GM12878 (cell line): Measurements from ENCODE around the gene MYO1D. TPM values are rescaled to one million over a fixed set of nuclear protein-coding genes. Genes with fewer than 3 reads are reported as not detected.

Experiments used
- ATAC-seq: fragments of 200-7000 bp; cut with Tn5 transposase; 3 replicates; pipeline ENCODE4 v1.9.1; 2020; ENCODE audit warnings: mild to moderate bottlenecking, moderate library complexity
- BruUV-seq: library from RNA; stranded (reverse); fragments of 400-500 nt; replicated peaks from 2 replicates; lab custom pipeline; 2021; lab: Mats Ljungman, UMichigan
- CTCF ChIA-PET: fragments of 300-600 bp; sonication (Branson Sonifier 250); formaldehyde crosslinking; extraction: SDS; loops from one replicate; lab custom pipeline; 2021; ENCODE audit warnings: inconsistent platforms; lab: Yijun Ruan, JAX
- POLR2A ChIA-PET: fragments of 350-600 bp; formaldehyde crosslinking; extraction: SDS; loops from one replicate; lab custom pipeline; 2021; ENCODE audit warnings: inconsistent platforms; lab: Charles Lee
- RAD21 ChIA-PET: fragments of 300-600 bp; sonication (Branson Sonifier 250); formaldehyde crosslinking; loops from one replicate; lab custom pipeline; 2023; ENCODE audit warnings: antibody characterized with exemption; ENCODE audit not compliant: unreplicated experiment; lab: Charles Lee
- SMC1A ChIA-PET: fragments of 300-600 bp; sonication (Branson Sonifier 250); formaldehyde crosslinking; loops from one replicate; lab custom pipeline; 2023; ENCODE audit not compliant: unreplicated experiment, uncharacterized antibody; lab: Charles Lee
- DNase-seq: peaks from one replicate; pipeline ENCODE4 v3.0.0-alpha.2; 2011; ENCODE audit warnings: low read depth, low spot score
- FAIRE-seq: peaks from 3 replicates; lab custom pipeline; 2011; peaks lifted over from hg19 to GRCh38; lab: Jason Lieb, UNC
- H2AFZ ChIP-seq: 2 replicates; pipeline ENCODE4 v1.6.0; 2011; ENCODE audit warnings: low read depth, low read length, control low read depth; ENCODE audit not compliant: control insufficient read depth
- H3K27ac ChIP-seq: 2 replicates; pipeline ENCODE4 v1.5.1; 2011; ENCODE audit warnings: control low read depth; ENCODE audit not compliant: control insufficient read depth, insufficient read depth
- H3K27me3 ChIP-seq, 2 experiments: replicated peaks in 1 of 2; 2 replicates each; pipeline versions ENCODE4 v1.6.0 to v1.6.1; 2011; ENCODE audit warnings: low read length in 1 of 2; ENCODE audit not compliant: control insufficient read depth in 2 of 2, insufficient read depth in 2 of 2
- H3K36me3 ChIP-seq, 2 experiments: 2 replicates each; pipeline ENCODE4 v1.5.1; 2011; ENCODE audit warnings: low read length in 1 of 2; ENCODE audit not compliant: control insufficient read depth in 2 of 2, insufficient read depth in 2 of 2
- H3K4me1 ChIP-seq: 2 replicates; pipeline ENCODE4 v1.6.1; 2011; ENCODE audit warnings: mild to moderate bottlenecking, low read length, moderate library complexity, mixed read lengths; ENCODE audit not compliant: control insufficient read depth, insufficient read depth
- H3K4me2 ChIP-seq: 2 replicates; pipeline ENCODE4 v1.6.0; 2011; ENCODE audit warnings: control low read depth; ENCODE audit not compliant: control insufficient read depth, insufficient read depth
- H3K4me3 ChIP-seq: fragments of 200-600 bp; sonication (generic); 2 replicates; pipeline ENCODE4 v1.5.1; 2016
- H3K79me2 ChIP-seq: 2 replicates; pipeline ENCODE4 v1.6.0; 2011; ENCODE audit warnings: low read length; ENCODE audit not compliant: control insufficient read depth, insufficient read depth
- H3K9ac ChIP-seq: 2 replicates; pipeline ENCODE4 v1.8.0; 2011; ENCODE audit warnings: low read length, control low read depth, mixed read lengths; ENCODE audit not compliant: control insufficient read depth, insufficient read depth
- H3K9me3 ChIP-seq: replicated peaks from 3 replicates; pipeline ENCODE4 v1.5.1; 2011; ENCODE audit warnings: mild to moderate bottlenecking, low read length; ENCODE audit not compliant: control insufficient read depth, insufficient read depth
- H4K20me1 ChIP-seq: 2 replicates; pipeline ENCODE4 v1.6.0; 2011; ENCODE audit not compliant: control insufficient read depth, insufficient read depth
- ATF3 ChIP-seq: IDR thresholded peaks from 2 replicates; pipeline ENCODE4 v1.6.1; 2011; ENCODE audit warnings: low read depth, mild to moderate bottlenecking, low read length, moderate library complexity, borderline replicate concordance; ENCODE audit errors: extremely low read depth
- CBX3 ChIP-seq: fragments of 200-600 bp; sonication (generic); IDR thresholded peaks from 2 replicates; pipeline ENCODE4 v1.6.1; 2016; ENCODE audit warnings: low read depth, borderline replicate concordance
- EED ChIP-seq: sonication (generic); IDR thresholded peaks from 2 replicates; pipeline ENCODE4 v1.6.1; 2016; ENCODE audit warnings: antibody characterized with exemption, low read depth
- NKRF ChIP-seq: fragments of 450-650 bp; conservative IDR thresholded peaks from 2 replicates; pipeline ENCODE4 v1.6.1; 2017; ENCODE audit warnings: mild to moderate bottlenecking, moderate library complexity
- POLR2A ChIP-seq: IDR thresholded peaks from 2 replicates; pipeline ENCODE4 v1.6.1; 2011; ENCODE audit warnings: low read depth, mild to moderate bottlenecking, low read length
- RAD21 ChIP-seq: IDR thresholded peaks from 2 replicates; pipeline ENCODE4 v1.6.1; 2011; ENCODE audit warnings: mild to moderate bottlenecking, low read depth, low read length, moderate library complexity; ENCODE audit not compliant: insufficient read depth
- RB1 ChIP-seq: fragments of 450-650 bp; formaldehyde crosslinking; IDR thresholded peaks from 2 replicates; pipeline ENCODE4 v1.6.1; 2017; ENCODE audit warnings: mild to moderate bottlenecking, borderline replicate concordance
- TAF1 ChIP-seq: IDR thresholded peaks from 2 replicates; pipeline ENCODE4 v1.6.1; 2011; ENCODE audit warnings: mild to moderate bottlenecking, low read depth, low read length, borderline replicate concordance
- ZBTB33 ChIP-seq: fragments of 450-650 bp; IDR thresholded peaks from 2 replicates; pipeline ENCODE4 v1.6.1; 2017; ENCODE audit warnings: mild to moderate bottlenecking
- ZNF592 ChIP-seq: fragments of 450-650 bp; IDR thresholded peaks from 2 replicates; pipeline ENCODE4 v1.6.1; 2017; ENCODE audit warnings: mild to moderate bottlenecking, moderate library complexity
- WGBS: methylation state at CpG from one replicate; pipeline ENCODE4 v1.1.6; 2016; ENCODE audit warnings: low lambda C conversion rate; ENCODE audit not compliant: insufficient replicate concordance, insufficient coverage; ENCODE audit errors: missing lambda C conversion rate; 5-methylcytosine and 5-hydroxymethylcytosine counted together
- in situ Hi-C: fragments of 300-500 bp; cut with MboI; formaldehyde crosslinking; loops from 9 replicates; pipeline ENCODE4 v1.14.3; 2018; ENCODE audit warnings: mixed read lengths
- intact Hi-C: fragments of 100-400 bp; cut with micrococcal nuclease; formaldehyde crosslinking; loops from one replicate; pipeline ENCODE4 v1.14.2; 2022; ENCODE audit not compliant: unreplicated experiment
- polyA plus RNA-seq, 11 experiments: library from polyadenylated mRNA; depleted of rRNA in 4 of 11; unstranded in 6 of 11; stranded (reverse) in 5 of 11; fragments of >200 nt; fragmentation: Nextera tagmentation in 4 of 11; fragmentation: Illumina TruSeq in 1 of 11; extraction: Ambion mirVana in 4 of 11; extraction: Trizol in 1 of 11; gene quantifications; 1 replicate in 1 of 11; 2 replicates in 10 of 11; pipeline versions ENCODE4 v1.2.1 to v1.2.3, GENCODE V29; 2011 to 2016; ENCODE audit warnings: inconsistent platforms in 2 of 11, missing spikeins in 2 of 11, low read depth in 1 of 11
- total RNA-seq, 4 experiments: library from RNA; depleted of rRNA in 3 of 4; stranded (reverse); fragments of >200 nt in 3 of 4; fragmentation: Illumina TruSeq in 1 of 4; extraction: Trizol in 1 of 4; gene quantifications; 2 replicates each; pipeline versions ENCODE4 v1.2.1 to v1.2.3, GENCODE V29; 2013 to 2021

MYO1D gene
- total and polyA plus RNA-seq, 10 of the 15 experiments (the other 5 are each of a cell fraction or from before 2014, with no cell fraction given), result 1.8 to 37.7 (median 25.4) TPM

- ChIA-PET SMC1A (interaction anchor here (0.9 to 13.7 kb wide), 7 partner anchors 9 to 49 kb away, joined by 3 to 286 read pairs (median 4); partner anchors contain the start of gene CDK5R1), POLR2A (interaction anchor here (0.6 to 18.8 kb wide), 8 partner anchors 11 to 1818 kb away, joined by 3 to 308 read pairs (median 5); partner anchors contain the start of gene CDK5R1), CTCF (interaction anchor here (1.6 to 3.1 kb wide), 2 partner anchors 19 to 48 kb away, joined by 5 to 18 read pairs; no protein-coding TSS in a partner anchor), RAD21 (interaction anchor here (1.2 to 19.5 kb wide), 2 partner anchors 13 to 20 kb away, joined by 4 to 543 read pairs; partner anchors contain the start of gene CDK5R1)
- Histone ChIP-seq H3K79me2 (no peaks in the 10 kb centered on the region), H3K4me1 (peaks cover 10% of the 10 kb centered on the region), H3K27me3 (no peaks in the 10 kb centered on the region), H3K4me2 (no peak overlapping the region), H3K9ac (no peak overlapping the region), H4K20me1 (no peaks in the 10 kb centered on the region), H3K9me3 (no peaks in the 10 kb centered on the region), H3K4me3 (no peak overlapping the region), H3K27ac (no peak overlapping the region), H2AFZ (no peak overlapping the region), H3K36me3 (no peaks in the 10 kb centered on the region)
- in situ Hi-C loops (no loop called here), intact Hi-C loops (no loop called here)
- DNase-seq (no peak), FAIRE-seq (no peak), ATAC-seq (no peak)
- no peak for TF ChIP-seq RAD21
- TF ChIP-seq NKRF, result no peak
- TF ChIP-seq RB1, result no peak
- no peak for TF ChIP-seq ZNF592
- no peak for TF ChIP-seq TAF1
- TF ChIP-seq ZBTB33, result no peak
- no peak for TF ChIP-seq EED
- no peak for TF ChIP-seq CBX3
- TF ChIP-seq POLR2A, result no peak
- no peak for TF ChIP-seq ATF3
- BruUV-seq, result no TSS peak
- 85% methylated on average over 7 of the region's 7 CpGs for WGBS
Observed at GRCh38 chr17:32510466-32510865, 366.5 kb downstream of the MYO1D start.
